NCI-H2227 (cell line): ENCODE results near the gene RGS12.

Source experiments
- DNase-seq: peaks from one replicate; lab custom pipeline; 2025; ENCODE audit not compliant: unreplicated experiment; lab: John Stamatoyannopoulos, UW

Gene RGS12

DNA sequence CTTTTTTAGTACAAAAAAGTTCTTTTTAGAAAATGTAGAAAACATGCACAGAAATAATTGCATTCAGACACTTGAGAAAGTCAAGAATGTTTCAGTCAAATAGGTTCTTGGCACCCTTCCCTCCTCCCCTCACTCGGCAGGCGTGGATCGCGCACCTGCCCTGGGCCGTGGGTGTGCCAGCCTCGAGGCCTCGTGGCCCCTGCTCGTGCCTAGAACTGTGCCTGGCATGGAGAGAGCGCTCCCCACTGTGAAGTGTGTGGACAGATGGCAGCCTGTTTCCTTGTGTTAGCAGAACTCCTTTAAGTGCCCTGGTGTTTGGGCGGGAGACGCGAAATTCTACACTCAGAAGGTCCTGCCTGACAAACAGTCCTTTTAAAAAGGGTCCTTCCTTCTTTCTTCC lies 14.7 kb downstream of the RGS12 start:
- DNase-seq, result no peak

GRCh38 chr4:3307891-3308575 lies 15.2 kb downstream of the RGS12 start:
- DNase-seq, result no peak

- DNase-seq, result no peak
Observed at GRCh38 chr4:3308691-3309090, 15.9 kb downstream of the RGS12 start.

DNA sequence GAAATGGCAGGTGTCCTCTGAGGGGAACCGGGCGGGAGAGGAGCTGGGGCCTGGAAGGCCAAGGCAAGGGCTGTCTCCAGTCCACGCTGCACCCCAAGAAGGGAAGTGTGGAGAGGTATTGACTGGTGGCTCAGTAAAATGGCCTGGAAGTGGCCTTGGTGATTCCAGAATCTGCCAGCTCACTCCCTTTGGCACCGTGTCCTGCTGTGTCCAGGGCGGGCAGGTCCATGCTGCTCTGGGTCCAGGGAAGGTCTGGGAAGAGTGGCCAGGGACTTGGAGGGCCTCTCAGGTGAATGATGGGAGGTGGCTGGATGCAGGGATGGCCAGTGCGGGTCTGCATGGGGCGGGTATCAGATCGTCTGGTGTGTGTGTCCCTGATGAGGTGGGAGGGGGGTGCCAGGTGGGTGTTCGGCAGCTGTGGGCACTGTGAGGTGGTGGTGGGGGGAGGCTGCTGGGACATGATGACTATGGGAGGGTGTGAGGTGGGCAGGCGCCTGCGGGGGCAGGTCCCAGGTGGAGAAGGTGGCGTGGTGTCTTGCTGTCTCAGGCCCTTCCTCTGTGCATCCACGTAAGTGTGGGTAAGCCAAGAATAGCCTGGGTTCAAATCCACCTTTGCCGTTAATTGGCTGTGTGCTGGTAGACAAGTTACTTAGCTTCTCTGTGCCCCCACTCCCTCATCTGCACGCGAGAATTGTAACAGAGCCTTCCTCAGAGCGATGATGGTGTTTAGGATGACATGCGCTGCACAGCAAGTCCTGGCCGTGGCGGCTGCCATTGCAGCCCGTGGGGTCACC lies 17.7 kb downstream of the RGS12 start:
- no peak for DNase-seq

DNA sequence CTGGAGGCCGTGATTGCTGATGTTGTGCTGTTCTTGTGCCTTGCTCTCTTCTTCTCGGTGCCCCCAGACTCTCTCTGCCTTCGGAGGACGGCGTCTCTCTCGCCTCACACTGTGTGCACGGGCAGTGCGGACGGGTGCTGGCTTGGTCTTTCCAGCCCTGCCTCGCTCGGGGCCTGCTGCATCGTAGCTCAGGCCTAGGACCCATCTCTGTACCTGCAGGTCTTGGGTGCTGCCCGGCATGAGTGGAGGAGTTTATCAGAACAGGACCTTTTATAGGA lies 18.2 kb downstream of the RGS12 start:
- no peak for DNase-seq

- DNase-seq, result no peak
Observed at GRCh38 chr4:3311489-3312171, 18.8 kb downstream of the RGS12 start.

DNA sequence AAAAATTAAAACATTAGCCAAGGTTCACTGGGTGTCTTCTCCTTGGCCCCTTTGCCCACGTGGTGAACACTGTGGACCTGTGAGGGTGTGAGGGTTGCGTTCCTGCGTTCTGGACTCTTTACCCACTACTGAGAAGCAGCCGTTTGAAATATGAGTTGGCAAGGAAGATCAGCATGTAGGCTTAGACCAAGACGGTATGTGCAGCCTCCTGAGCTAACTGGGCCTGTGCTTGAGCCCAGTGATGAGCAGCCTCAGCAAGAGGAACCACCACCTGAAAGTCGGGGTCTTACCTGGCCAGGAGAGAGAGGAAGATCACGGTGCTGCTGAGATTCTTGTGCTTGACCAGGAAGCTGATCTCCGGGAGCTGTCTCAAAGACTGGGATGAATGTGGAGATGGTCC lies 19.5 kb downstream of the RGS12 start:
- no peak for DNase-seq

DNA sequence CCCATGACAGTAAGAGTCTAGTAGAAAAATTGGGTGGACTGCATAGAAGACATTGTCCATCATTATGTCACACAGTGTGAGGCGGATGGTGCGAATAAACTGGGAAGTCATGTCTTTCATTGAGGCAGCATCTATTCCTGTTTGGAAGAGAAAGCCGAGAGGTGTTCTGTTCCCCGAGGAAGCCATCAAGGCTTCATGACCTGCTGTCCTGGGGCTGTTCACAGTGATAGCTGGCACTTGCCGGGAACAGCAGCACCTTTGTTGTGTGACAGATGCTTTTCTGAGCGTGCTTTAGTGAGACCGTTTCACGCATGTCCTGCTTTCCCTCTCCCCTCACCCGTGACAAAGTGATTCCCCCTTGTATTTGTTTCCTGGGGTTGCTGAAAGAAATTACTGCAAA lies 20.3 kb downstream of the RGS12 start:
- no peak for DNase-seq

DNA sequence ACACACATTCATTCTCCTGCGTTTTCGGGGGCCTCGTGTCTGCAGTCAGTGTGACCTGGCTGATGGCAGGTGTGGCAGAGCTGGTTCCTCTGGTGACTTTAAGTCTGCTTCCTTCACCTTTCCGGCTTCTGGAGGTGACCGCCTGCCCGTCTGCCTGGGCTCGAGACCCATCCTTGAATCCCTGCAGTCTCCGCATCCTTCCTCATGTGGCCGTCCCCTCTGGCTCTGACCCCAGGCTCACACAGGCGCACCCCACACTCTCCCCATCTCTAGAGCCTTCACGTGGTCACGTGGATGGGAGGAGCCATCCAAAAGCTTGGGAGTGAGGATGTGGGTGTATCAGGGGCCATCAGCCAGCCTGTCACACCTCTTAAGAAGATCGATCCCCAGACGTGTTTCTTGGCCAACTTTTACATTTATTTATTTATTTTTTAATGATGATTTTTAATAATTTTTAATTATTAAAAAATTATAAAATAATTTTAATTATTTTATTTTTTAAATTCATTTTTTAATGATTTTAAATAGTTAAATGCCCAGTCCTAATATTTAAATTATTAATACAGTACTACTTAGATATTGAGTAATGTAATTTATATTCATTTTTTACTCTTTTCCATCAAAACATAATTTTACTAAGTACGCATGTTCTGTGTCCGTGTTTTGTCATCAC lies 20.9 kb downstream of the RGS12 start:
- no peak for DNase-seq

GRCh38 chr4:3314706-3315260 lies 22.0 kb downstream of the RGS12 start:
- DNase-seq, result no peak

DNA sequence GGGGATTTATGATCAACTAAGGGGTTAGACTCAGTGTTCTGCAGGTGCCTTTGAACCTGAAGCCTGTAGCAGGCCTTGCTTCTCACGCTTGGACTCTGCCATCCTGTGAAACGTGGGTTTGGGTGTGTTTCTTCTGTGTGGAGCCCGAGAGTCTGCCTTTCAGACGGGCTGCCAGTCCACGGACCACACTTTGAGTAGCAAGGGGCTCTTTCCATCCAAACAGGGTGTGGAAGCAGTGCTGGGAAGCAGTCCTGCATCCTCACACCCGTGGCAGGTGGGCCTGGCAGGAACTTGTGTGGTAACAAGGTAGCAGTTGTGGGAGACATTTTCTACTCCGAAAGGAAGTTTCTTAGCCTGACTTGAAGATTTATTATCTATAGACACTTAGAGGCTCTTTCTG lies 22.7 kb downstream of the RGS12 start:
- no peak for DNase-seq

DNA sequence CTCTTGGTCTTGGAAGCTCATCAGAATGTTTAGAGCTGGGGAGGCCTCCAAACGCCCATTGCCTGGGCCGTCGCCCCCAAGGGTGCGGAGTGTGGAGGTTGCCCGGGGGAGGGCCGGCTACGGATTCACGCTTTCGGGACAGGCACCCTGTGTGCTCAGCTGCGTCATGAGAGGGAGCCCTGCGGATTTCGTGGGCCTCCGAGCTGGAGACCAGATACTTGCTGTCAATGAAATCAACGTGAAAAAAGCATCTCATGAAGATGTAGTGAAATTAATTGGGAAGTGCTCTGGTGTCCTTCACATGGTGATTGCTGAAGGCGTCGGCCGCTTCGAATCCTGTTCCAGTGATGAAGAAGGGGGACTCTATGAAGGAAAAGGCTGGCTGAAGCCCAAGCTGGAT lies 23.3 kb downstream of the RGS12 start:
- DNase-seq, result no peak

DNA sequence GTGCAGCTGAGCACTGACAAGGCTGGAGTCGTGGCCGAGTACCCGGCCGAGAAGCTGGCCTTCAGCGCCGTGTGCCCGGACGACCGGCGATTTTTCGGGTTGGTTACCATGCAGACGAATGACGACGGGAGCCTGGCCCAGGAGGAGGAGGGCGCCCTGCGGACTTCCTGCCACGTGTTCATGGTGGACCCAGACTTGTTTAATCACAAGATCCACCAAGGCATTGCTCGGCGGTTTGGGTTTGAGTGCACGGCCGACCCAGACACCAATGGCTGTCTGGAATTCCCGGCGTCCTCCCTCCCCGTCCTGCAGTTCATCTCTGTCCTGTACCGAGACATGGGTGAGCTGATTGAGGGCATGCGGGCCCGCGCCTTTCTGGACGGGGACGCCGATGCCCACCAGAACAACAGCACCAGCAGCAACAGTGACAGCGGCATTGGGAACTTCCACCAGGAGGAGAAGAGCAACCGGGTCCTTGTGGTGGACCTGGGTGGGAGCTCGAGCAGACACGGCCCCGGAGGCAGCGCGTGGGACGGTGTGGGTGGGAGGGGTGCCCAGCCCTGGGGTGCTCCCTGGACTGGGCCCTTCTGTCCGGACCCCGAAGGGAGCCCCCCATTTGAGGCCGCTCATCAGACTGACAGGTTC lies 24.3 kb downstream of the RGS12 start:
- DNase-seq, result no peak

GRCh38 chr4:3317656-3318211 lies 24.9 kb downstream of the RGS12 start:
- no peak for DNase-seq

DNA sequence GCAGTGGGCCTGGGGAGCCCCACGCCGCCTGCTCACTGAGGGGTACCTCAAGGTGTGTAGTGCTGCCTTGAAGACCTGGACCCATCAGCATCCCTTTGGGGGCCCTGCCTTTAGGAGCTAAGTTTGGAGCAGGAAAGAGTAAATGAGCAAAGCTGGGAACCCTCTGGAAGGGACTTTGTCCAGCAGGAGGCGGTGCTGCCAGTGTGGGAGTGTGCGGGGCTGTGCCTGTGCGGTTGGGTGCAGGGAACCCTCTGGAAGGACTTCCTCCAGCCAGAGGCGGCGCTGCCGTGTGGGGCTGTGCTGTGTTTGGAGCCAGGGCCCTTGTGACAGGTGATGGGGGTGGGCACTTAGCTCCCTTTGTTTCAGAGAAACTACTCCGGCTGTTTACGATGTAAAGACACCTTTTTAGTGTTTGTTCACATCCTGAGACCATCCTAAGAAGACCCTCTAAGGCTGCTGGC lies 25.8 kb downstream of the RGS12 start:
- no peak for DNase-seq

- no peak for DNase-seq
Observed at GRCh38 chr4:3320361-3321023, 27.7 kb downstream of the RGS12 start.

DNA sequence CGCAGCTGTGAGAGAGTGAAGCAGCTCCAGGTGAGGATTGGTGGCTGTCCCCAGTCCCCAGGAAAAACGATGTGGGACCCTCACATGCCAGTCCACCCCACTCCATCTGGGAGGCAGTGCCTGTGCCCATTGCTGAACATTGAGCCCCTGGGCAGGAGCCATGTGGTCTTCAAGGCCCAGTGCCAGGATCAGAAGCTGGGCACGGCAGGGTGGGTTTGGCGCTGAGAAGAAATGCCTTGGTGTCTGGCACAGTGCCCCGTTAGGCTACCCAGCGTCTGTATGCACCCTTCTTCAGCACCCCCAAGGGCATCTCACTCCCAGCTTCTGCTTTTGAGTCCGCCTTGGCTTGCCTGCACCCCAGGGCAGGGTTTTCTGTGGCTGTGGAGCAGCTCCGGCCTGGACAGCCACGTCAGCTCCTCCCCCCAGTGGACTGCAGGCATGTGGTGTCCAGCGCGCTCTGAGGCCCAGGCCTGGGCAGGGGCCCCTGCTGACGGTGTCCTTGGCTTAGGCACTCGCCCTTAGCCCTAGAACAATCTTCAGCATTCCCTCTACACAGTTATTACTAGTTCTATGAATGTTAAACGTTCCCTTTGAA lies 28.6 kb downstream of the RGS12 start:
- DNase-seq, result no peak

GRCh38 chr4:3322059-3322550 lies 29.3 kb downstream of the RGS12 start:
- DNase-seq, result no peak

DNA sequence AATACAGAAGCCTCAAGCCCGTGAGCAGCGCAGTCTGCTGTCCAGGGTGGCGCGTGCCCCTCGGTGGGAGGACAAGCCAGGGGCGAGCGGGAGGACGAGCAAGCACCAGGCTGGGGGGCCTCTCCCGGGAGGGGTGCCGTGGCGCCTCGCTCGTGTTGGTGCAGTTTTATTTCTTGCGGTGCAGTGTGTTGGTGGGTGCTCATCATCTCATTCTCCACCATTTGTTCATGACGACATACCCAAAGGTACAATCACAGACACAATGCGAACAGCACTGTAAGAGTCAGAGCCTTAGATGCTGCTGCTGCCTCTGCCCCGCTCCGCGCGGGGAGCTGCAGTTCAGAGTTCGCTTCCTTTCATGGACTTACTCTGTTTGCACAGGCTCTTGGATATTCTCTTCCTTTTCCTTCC lies 30.3 kb downstream of the RGS12 start:
- no peak for DNase-seq
